ENCODE data around the gene CCDC14.

- no peak for TF ChIP-seq EZH2phosphoT487 (IDR thresholded peaks at IDR 0.05; ENCODE audit: borderline replicate concordance)
- TF ChIP-seq, protein P1, sequence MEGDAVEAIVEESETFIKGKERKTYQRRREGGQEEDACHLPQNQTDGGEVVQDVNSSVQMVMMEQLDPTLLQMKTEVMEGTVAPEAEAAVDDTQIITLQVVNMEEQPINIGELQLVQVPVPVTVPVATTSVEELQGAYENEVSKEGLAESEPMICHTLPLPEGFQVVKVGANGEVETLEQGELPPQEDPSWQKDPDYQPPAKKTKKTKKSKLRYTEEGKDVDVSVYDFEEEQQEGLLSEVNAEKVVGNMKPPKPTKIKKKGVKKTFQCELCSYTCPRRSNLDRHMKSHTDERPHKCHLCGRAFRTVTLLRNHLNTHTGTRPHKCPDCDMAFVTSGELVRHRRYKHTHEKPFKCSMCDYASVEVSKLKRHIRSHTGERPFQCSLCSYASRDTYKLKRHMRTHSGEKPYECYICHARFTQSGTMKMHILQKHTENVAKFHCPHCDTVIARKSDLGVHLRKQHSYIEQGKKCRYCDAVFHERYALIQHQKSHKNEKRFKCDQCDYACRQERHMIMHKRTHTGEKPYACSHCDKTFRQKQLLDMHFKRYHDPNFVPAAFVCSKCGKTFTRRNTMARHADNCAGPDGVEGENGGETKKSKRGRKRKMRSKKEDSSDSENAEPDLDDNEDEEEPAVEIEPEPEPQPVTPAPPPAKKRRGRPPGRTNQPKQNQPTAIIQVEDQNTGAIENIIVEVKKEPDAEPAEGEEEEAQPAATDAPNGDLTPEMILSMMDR (conservative IDR thresholded peaks at IDR 0.05; ENCODE audit: low read length), result no peak
Observed at GRCh38 chr3:123883701-123884202, 77.3 kb downstream of the CCDC14 start.
